ENCODE measurements around the gene KIDINS220.

Gene KIDINS220

GRCh38 chr2:8692783-8693156, 144.6 kb downstream of the KIDINS220 start:
- Mint-ChIP-seq H3K36me3 (ENCODE audit: insufficient read depth) (peaks cover 1% of the 10 kb centered on the region), H3K27ac (ENCODE audit: low read depth) (no peak overlapping the region), H3K27me3 (peaks cover 18% of the 10 kb centered on the region), H3K4me1 (peaks cover 5% of the 10 kb centered on the region), H3K4me3 (no peak overlapping the region), H3K9me3 (no peaks in the 10 kb centered on the region)
- ATAC-seq (replicated peaks; ENCODE audit: extremely low read depth, poor library complexity, severe bottlenecking) (no peak), DNase-seq (ENCODE audit: low spot score in 2 of 2) (no peak)

- no peak for ATAC-seq (replicated peaks; ENCODE audit: extremely low read depth, poor library complexity, severe bottlenecking)
- Mint-ChIP-seq H3K27ac (ENCODE audit: low read depth) (no peak overlapping the region), H3K27me3 (peaks cover 18% of the 10 kb centered on the region), H3K4me1 (peaks cover 5% of the 10 kb centered on the region), H3K9me3 (no peaks in the 10 kb centered on the region), H3K4me3 (no peak overlapping the region), H3K36me3 (ENCODE audit: insufficient read depth) (peaks cover 1% of the 10 kb centered on the region)
- DNase-seq (ENCODE audit: low spot score in 2 of 2): no peak
These were observed 145.5 kb downstream of the KIDINS220 start for GRCh38 chr2:8691859-8692437.

- DNase-seq (ENCODE audit: low spot score in 2 of 2) (peak; percentile 73 to 89), ATAC-seq (replicated peaks; ENCODE audit: extremely low read depth, poor library complexity, severe bottlenecking) (no peak)
- Mint-ChIP-seq H3K4me1 (peaks cover 19% of the 10 kb centered on the region), H3K4me3 (peak overlapping the region; percentile 59), H3K27me3 (peaks cover under 1% of the 10 kb centered on the region), H3K9me3 (no peaks in the 10 kb centered on the region), H3K36me3 (ENCODE audit: insufficient read depth) (peaks cover 30% of the 10 kb centered on the region), H3K27ac (ENCODE audit: low read depth) (no peak overlapping the region)
These were observed 151.6 kb downstream of the KIDINS220 start for GRCh38 chr2:8685697-8686358.

GRCh38 chr2:8684878-8685696, 152.3 kb downstream of the KIDINS220 start:
- peaks cover 31% of the 10 kb centered on the region for H3K36me3 Mint-ChIP-seq (ENCODE audit: insufficient read depth)
- DNase-seq (ENCODE audit: low spot score in 2 of 2): peak; percentile 34

GRCh38 chr2:8684540-8684877, 152.9 kb downstream of the KIDINS220 start:
- no peaks in the 10 kb centered on the region for H3K27me3 Mint-ChIP-seq
- H3K4me3 Mint-ChIP-seq: peak overlapping the region; percentile 98
- no peak for ATAC-seq (replicated peaks; ENCODE audit: extremely low read depth, poor library complexity, severe bottlenecking)
- H3K36me3 Mint-ChIP-seq (ENCODE audit: insufficient read depth): peaks cover 34% of the 10 kb centered on the region
- H3K27ac Mint-ChIP-seq (ENCODE audit: low read depth): peak overlapping the region; percentile 95
- peak in 1 of 2 donors; percentile 34 for DNase-seq (ENCODE audit: low spot score in 2 of 2)
- peaks cover 27% of the 10 kb centered on the region for H3K4me1 Mint-ChIP-seq
- no peaks in the 10 kb centered on the region for H3K9me3 Mint-ChIP-seq

More at GRCh38 chr2:8684878-8685696, 152.3 kb downstream of the KIDINS220 start:
- ATAC-seq (replicated peaks; ENCODE audit: extremely low read depth, poor library complexity, severe bottlenecking): no peak
- H3K4me1 Mint-ChIP-seq: peaks cover 21% of the 10 kb centered on the region
- no peaks in the 10 kb centered on the region for H3K9me3 Mint-ChIP-seq
- H3K4me3 Mint-ChIP-seq: peak overlapping the region; percentile 98
- H3K27ac Mint-ChIP-seq (ENCODE audit: low read depth): peak overlapping the region; percentile 95
- no peaks in the 10 kb centered on the region for H3K27me3 Mint-ChIP-seq

GRCh38 chr2:8682719-8683667, 154.4 kb downstream of the KIDINS220 start:
- Mint-ChIP-seq H3K27me3 (no peaks in the 10 kb centered on the region), H3K4me1 (peaks cover 39% of the 10 kb centered on the region), H3K36me3 (ENCODE audit: insufficient read depth) (peaks cover 43% of the 10 kb centered on the region), H3K4me3 (peak overlapping the region; percentile 98), H3K27ac (ENCODE audit: low read depth) (peak overlapping the region; percentile 95), H3K9me3 (no peaks in the 10 kb centered on the region)
- ATAC-seq (replicated peaks; ENCODE audit: extremely low read depth, poor library complexity, severe bottlenecking) (no peak), DNase-seq (ENCODE audit: low spot score in 2 of 2) (peak; percentile 32 to 40)

- H3K27me3 Mint-ChIP-seq: no peaks in the 10 kb centered on the region
- DNase-seq (ENCODE audit: low spot score in 2 of 2): peak; percentile 97 to 98
- no peaks in the 10 kb centered on the region for H3K9me3 Mint-ChIP-seq
- ATAC-seq (replicated peaks; ENCODE audit: extremely low read depth, poor library complexity, severe bottlenecking): peak; percentile 66
- peaks cover 45% of the 10 kb centered on the region for H3K36me3 Mint-ChIP-seq (ENCODE audit: insufficient read depth)
- H3K4me3 Mint-ChIP-seq: peak within 1 kb of the TSS; percentile 98
- peak within 1 kb of the TSS; percentile 95 for H3K27ac Mint-ChIP-seq (ENCODE audit: low read depth)
- H3K4me1 Mint-ChIP-seq: peaks cover 48% of the 10 kb centered on the region
These were observed 155.4 kb downstream of the KIDINS220 start, which contains the start of gene ID2 for GRCh38 chr2:8681786-8682692. Gene ID2, plus strand, starts transcription at chr2:8682056. Its CDS starts 110 bp downstream, at chr2:8682166.

- DNase-seq (ENCODE audit: low spot score in 2 of 2): peak; percentile 35 to 57
- ATAC-seq (replicated peaks; ENCODE audit: extremely low read depth, poor library complexity, severe bottlenecking): peak; percentile 15
- peaks cover 48% of the 10 kb centered on the region for H3K4me1 Mint-ChIP-seq
- H3K36me3 Mint-ChIP-seq (ENCODE audit: insufficient read depth): peaks cover 45% of the 10 kb centered on the region
- no peaks in the 10 kb centered on the region for H3K9me3 Mint-ChIP-seq
- no peaks in the 10 kb centered on the region for H3K27me3 Mint-ChIP-seq
- H3K4me3 Mint-ChIP-seq: peak overlapping the region; percentile 98
- peak overlapping the region; percentile 95 for H3K27ac Mint-ChIP-seq (ENCODE audit: low read depth)
These were observed 156.3 kb downstream of the KIDINS220 start for GRCh38 chr2:8680822-8681760.

GRCh38 chr2:8679827-8680731, 157.3 kb downstream of the KIDINS220 start:
- DNase-seq (ENCODE audit: low spot score in 2 of 2) (no peak), ATAC-seq (replicated peaks; ENCODE audit: extremely low read depth, poor library complexity, severe bottlenecking) (no peak)
- peaks cover 48% of the 10 kb centered on the region for H3K4me1 Mint-ChIP-seq
- peaks cover 45% of the 10 kb centered on the region for H3K36me3 Mint-ChIP-seq (ENCODE audit: insufficient read depth)
- peak overlapping the region; percentile 95 for H3K27ac Mint-ChIP-seq (ENCODE audit: low read depth)
- no peaks in the 10 kb centered on the region for H3K27me3 Mint-ChIP-seq
- peak overlapping the region; percentile 98 for H3K4me3 Mint-ChIP-seq
- no peaks in the 10 kb centered on the region for H3K9me3 Mint-ChIP-seq

GRCh38 chr2:8679567-8679826, 157.9 kb downstream of the KIDINS220 start:
- Mint-ChIP-seq H3K27me3 (no peaks in the 10 kb centered on the region), H3K9me3 (peaks cover 3% of the 10 kb centered on the region), H3K36me3 (ENCODE audit: insufficient read depth) (peaks cover 43% of the 10 kb centered on the region), H3K4me1 (peaks cover 42% of the 10 kb centered on the region), H3K27ac (ENCODE audit: low read depth) (peak overlapping the region; percentile 95), H3K4me3 (peak overlapping the region; percentile 98)
- ATAC-seq (replicated peaks; ENCODE audit: extremely low read depth, poor library complexity, severe bottlenecking) (no peak), DNase-seq (ENCODE audit: low spot score in 2 of 2) (no peak)

All from central memory CD8-positive, alpha-beta T cell (primary cell).